Colon (tissue), 2 donors: ENCODE measurements around the gene TNFRSF13B.
"Not testable (repeated sequence)": the region's sequence is repeated elsewhere in the genome, so short reads cannot be mapped to it uniquely, and the experiment has no call there.

Experiments used
- FAIRE-seq: peaks from 2 replicates; lab custom pipeline; 2012; peaks lifted over from hg19 to GRCh38; lab: Jason Lieb, UNC
- donor health status: control.
- donor health status: control.

The TNFRSF13B gene

GRCh38 chr17:16909472-16910246 lies 62.3 kb downstream of the TNFRSF13B start:
- FAIRE-seq = no peak

GRCh38 chr17:16908273-16908672 lies 63.6 kb downstream of the TNFRSF13B start:
- FAIRE-seq = no peak

- FAIRE-seq = no peak
These were observed 65.2 kb downstream of the TNFRSF13B start for GRCh38 chr17:16906680-16907079.

- no peak for FAIRE-seq
These were observed 66.2 kb downstream of the TNFRSF13B start for GRCh38 chr17:16905593-16906191.

- FAIRE-seq = not testable (repeated sequence)
These were observed 68.8 kb downstream of the TNFRSF13B start for GRCh38 chr17:16903070-16903469.

- FAIRE-seq = no peak
These were observed 71.5 kb downstream of the TNFRSF13B start for GRCh38 chr17:16900288-16900882.

- not testable (repeated sequence) for FAIRE-seq
These were observed 74.6 kb downstream of the TNFRSF13B start for GRCh38 chr17:16897211-16897896.

- not testable (repeated sequence) for FAIRE-seq
These were observed 75.7 kb downstream of the TNFRSF13B start for GRCh38 chr17:16896235-16896634.

- FAIRE-seq = not testable (repeated sequence)
These were observed 78.4 kb downstream of the TNFRSF13B start for GRCh38 chr17:16893527-16893926.

GRCh38 chr17:16892876-16893454 lies 79.0 kb downstream of the TNFRSF13B start:
- not testable (repeated sequence) for FAIRE-seq

- FAIRE-seq = no peak
These were observed 82.8 kb downstream of the TNFRSF13B start for GRCh38 chr17:16889088-16889465.
